SK-N-SH (cell line): Measurements from ENCODE around the gene TPRA1. TPM values are rescaled to one million over a fixed set of nuclear protein-coding genes. Genes with fewer than 3 reads are reported as not detected.

Experiments
- CTCF ChIA-PET: fragments of 300-600, 350-600 bp; formaldehyde crosslinking; extraction: SDS; loops from one replicate; lab custom pipeline; 2021; lab: Yijun Ruan, JAX
- POLR2A ChIA-PET: fragments of 350-600 bp; sonication (Branson Sonifier 250); formaldehyde crosslinking; extraction: SDS; loops from one replicate; lab custom pipeline; 2020; ENCODE audit warnings: antibody characterized with exemption, inconsistent platforms; lab: Yijun Ruan, JAX
- DNase-seq: peaks from one replicate; pipeline ENCODE4 v3.0.0; 2012
- H2AFZ ChIP-seq: fragments of 200-600 bp; sonication (generic); 2 replicates; pipeline ENCODE4 v1.8.1; 2016; ENCODE audit warnings: antibody characterized with exemption, mild to moderate bottlenecking, low read depth
- H3F3A ChIP-seq: fragments of 200-600 bp; sonication (generic); replicated peaks from 2 replicates; pipeline ENCODE3; 2016; ENCODE audit warnings: antibody characterized with exemption, mild to moderate bottlenecking; ENCODE audit not compliant: insufficient read depth
- H3K27ac ChIP-seq, 2 experiments: fragments of 200-500 bp in 1 of 2; fragments of 200-600 bp in 1 of 2; sonication (Bioruptor generic) in 1 of 2; sonication (generic), shearing (Covaris generic) in 1 of 2; 2 replicates each; pipeline versions ENCODE4 v1.5.1 to v1.6.1; 2014 to 2016; ENCODE audit warnings: low read depth in 2 of 2, inconsistent platforms in 1 of 2, low read length in 1 of 2, mild to moderate bottlenecking in 1 of 2, mixed read lengths in 1 of 2
- H3K27me3 ChIP-seq: fragments of 200-600 bp; sonication (generic), shearing (Covaris generic); 2 replicates; pipeline ENCODE4 v1.6.1; 2016; ENCODE audit warnings: mixed run types; ENCODE audit not compliant: insufficient read depth
- H3K36me3 ChIP-seq, 2 experiments: fragments of 200-500 bp in 1 of 2; fragments of 200-600 bp in 1 of 2; sonication (Bioruptor generic) in 1 of 2; sonication (generic) in 1 of 2; replicated peaks in 1 of 2; 2 replicates each; pipeline versions ENCODE3 to v1.5.1; 2014 to 2016; ENCODE audit warnings: low read length in 1 of 2, mild to moderate bottlenecking in 1 of 2; ENCODE audit not compliant: insufficient read depth in 2 of 2, control insufficient read depth in 1 of 2
- H3K4me1 ChIP-seq, 2 experiments: fragments of 200-500 bp in 1 of 2; fragments of 200-600 bp in 1 of 2; sonication (Bioruptor generic) in 1 of 2; sonication (generic), shearing (Covaris generic) in 1 of 2; 2 replicates each; pipeline versions ENCODE4 v1.5.1 to v1.6.1; 2014 to 2016; ENCODE audit warnings: low read depth in 1 of 2, low read length in 1 of 2, mixed run types in 1 of 2; ENCODE audit not compliant: insufficient read depth in 2 of 2, control insufficient read depth in 1 of 2
- H3K4me2 ChIP-seq: fragments of 200-600 bp; sonication (generic), shearing (Covaris generic); 2 replicates; pipeline ENCODE4 v1.6.1; 2017; ENCODE audit warnings: mixed run types
- H3K4me3 ChIP-seq, 2 experiments: fragments of 200-500 bp in 1 of 2; fragments of 200-600 bp in 1 of 2; sonication (Bioruptor generic) in 1 of 2; sonication (generic), shearing (Covaris generic) in 1 of 2; 2 replicates each; pipeline versions ENCODE4 v1.5.1 to v1.8.1; 2014 to 2016; ENCODE audit warnings: low read depth in 2 of 2, inconsistent platforms in 1 of 2, low read length in 1 of 2, mild to moderate bottlenecking in 1 of 2, mixed read lengths in 1 of 2, moderate library complexity in 1 of 2
- H3K79me2 ChIP-seq: fragments of 200-600 bp; sonication (generic); 2 replicates; pipeline ENCODE4 v1.8.1; 2017; ENCODE audit warnings: mild to moderate bottlenecking; ENCODE audit not compliant: insufficient read depth
- H3K9ac ChIP-seq: fragments of 200-600 bp; sonication (generic); 2 replicates; pipeline ENCODE4 v1.6.1; 2017; ENCODE audit warnings: mixed run types
- H3K9me2 ChIP-seq: fragments of 200-600 bp; sonication (generic); 2 replicates; pipeline ENCODE4 v1.6.1; 2017; ENCODE audit warnings: mixed run types
- H3K9me3 ChIP-seq: fragments of 200-600 bp; sonication (generic); 2 replicates; pipeline ENCODE4 v1.6.1; 2017; ENCODE audit warnings: mixed run types, mild to moderate bottlenecking, moderate library complexity
- H4K20me1 ChIP-seq: fragments of 200-600 bp; sonication (generic); 2 replicates; pipeline ENCODE4 v1.6.1; 2017; ENCODE audit warnings: mild to moderate bottlenecking, mixed run types; ENCODE audit not compliant: insufficient read depth
- CTCF ChIP-seq: fragments of 200-600 bp; sonication (generic); IDR thresholded peaks from 2 replicates; pipeline ENCODE4 v1.6.1; 2017; ENCODE audit warnings: antibody characterized with exemption, mild to moderate bottlenecking, moderate library complexity
- ELF1 ChIP-seq: IDR thresholded peaks from 2 replicates; pipeline ENCODE4 v1.4.0; 2012
- EP300 ChIP-seq, 2 experiments: IDR thresholded peaks; 2 replicates each; pipeline versions ENCODE4 v1.4.0 to v1.6.1; 2012; ENCODE audit warnings: borderline replicate concordance in 1 of 2, low read depth in 1 of 2, low read length in 1 of 2
- EZH2phosphoT487 ChIP-seq: fragments of 200-600 bp; sonication (generic); IDR thresholded peaks from 2 replicates; pipeline ENCODE4 v1.6.1; 2017; ENCODE audit warnings: low read depth, mixed run types, mild to moderate bottlenecking, antibody characterized with exemption, moderate library complexity, borderline replicate concordance
- FOSL2 ChIP-seq: IDR thresholded peaks from 2 replicates; pipeline ENCODE4 v1.4.0; 2012; ENCODE audit warnings: low read depth, mild to moderate bottlenecking, moderate library complexity, borderline replicate concordance
- FOXJ3 ChIP-seq: sonication (generic); formaldehyde crosslinking; IDR thresholded peaks from 2 replicates; pipeline ENCODE4 v1.5.1; 2020; ENCODE audit warnings: mild to moderate bottlenecking, missing genetic modification reagents
- FOXM1 ChIP-seq: IDR thresholded peaks from 2 replicates; pipeline ENCODE4 v1.4.0; 2012; ENCODE audit warnings: low read depth, mild to moderate bottlenecking
- JUND ChIP-seq: IDR thresholded peaks from 2 replicates; pipeline ENCODE4 v1.4.0; 2012
- MAX ChIP-seq: IDR thresholded peaks from 2 replicates; pipeline ENCODE4 v1.4.0; 2012; ENCODE audit warnings: low read depth
- MXI1 ChIP-seq: IDR thresholded peaks from 2 replicates; pipeline ENCODE4 v1.6.1; 2012; ENCODE audit warnings: mild to moderate bottlenecking, low read depth, low read length, improper control_type of control experiment
- PBX3 ChIP-seq: IDR thresholded peaks from 2 replicates; pipeline ENCODE4; 2012
- POLR2AphosphoS5 ChIP-seq: IDR thresholded peaks from 2 replicates; pipeline ENCODE4 v1.6.1; 2012; ENCODE audit warnings: low read depth, low read length
- RCOR1 ChIP-seq: fragments of 150-350 bp; IDR thresholded peaks from 2 replicates; pipeline ENCODE4 v1.6.1; 2017; ENCODE audit warnings: antibody characterized with exemption, low read length
- REST ChIP-seq: IDR thresholded peaks from 2 replicates; pipeline ENCODE4 v1.6.1; 2012; ENCODE audit warnings: mild to moderate bottlenecking, low read depth, low read length, moderate library complexity
- RXRA ChIP-seq: IDR thresholded peaks from 2 replicates; pipeline ENCODE4 v1.4.0; 2012; ENCODE audit warnings: low read depth, mild to moderate bottlenecking, borderline replicate concordance
- SMC3 ChIP-seq: IDR thresholded peaks from 2 replicates; pipeline ENCODE4 v1.6.1; 2012; ENCODE audit warnings: low read depth, low read length, improper control_type of control experiment
- TEAD4 ChIP-seq: IDR thresholded peaks from 2 replicates; pipeline ENCODE4 v1.4.0; 2012; ENCODE audit warnings: mild to moderate bottlenecking, borderline replicate concordance; ENCODE audit not compliant: insufficient read depth
- USF1 ChIP-seq: IDR thresholded peaks from 2 replicates; pipeline ENCODE4 v1.4.0; 2012; ENCODE audit warnings: low read depth, borderline replicate concordance
- ZBTB33 ChIP-seq: IDR thresholded peaks from 2 replicates; pipeline ENCODE4 v1.4.0; 2012; ENCODE audit warnings: low read depth, borderline replicate concordance
- WGBS: methylation state at CpG from one replicate; pipeline ENCODE4 v1.1.6; 2017; ENCODE audit warnings: low lambda C conversion rate; 5-methylcytosine and 5-hydroxymethylcytosine counted together
- polyA plus RNA-seq, 3 experiments: library from polyadenylated mRNA; depleted of rRNA; stranded (reverse); fragments of >200 nt; gene quantifications; 2 replicates each; pipeline ENCODE4 v1.2.3, GENCODE V29; 2012

The TPRA1 gene
- polyA plus RNA-seq, 1 of the 3 experiments (the other 2 are of a cell fraction), result 26.3 TPM

- Histone ChIP-seq H3K27me3 (no peaks in the 10 kb centered on the region), H3K4me1 (no peaks in the 10 kb centered on the region; a peak in 1 of 4 replicates), H3K79me2 (no peaks in the 10 kb centered on the region), H3K9me3 (no peaks in the 10 kb centered on the region), H3K4me3 (no peak overlapping the region), H2AFZ (no peak overlapping the region), H3F3A (no peaks in the 10 kb centered on the region), H4K20me1 (no peaks in the 10 kb centered on the region), H3K4me2 (no peak overlapping the region), H3K36me3 (peaks cover under 1 to 16% of the 10 kb centered on the region in 2 experiments), H3K9me2 (no peaks in the 10 kb centered on the region), H3K27ac (no peak overlapping the region), H3K9ac (no peak overlapping the region)
- POLR2A ChIA-PET, result no interaction called here
- TF ChIP-seq ELF1 (no peak), POLR2AphosphoS5 (no peak), EP300 (IDR thresholded peaks at IDR 0.05; ENCODE audit: borderline replicate concordance in 1 of 2, low read depth in 1 of 2, low read length in 1 of 2) (no peak), FOXJ3 (CRISPR knock-in tag) (no peak), EZH2phosphoT487 (no peak), MXI1 (no peak), CTCF (no peak), RCOR1 (no peak), RXRA (no peak), FOXM1 (no peak), USF1 (no peak), ZBTB33 (no peak), JUND (no peak), FOSL2 (no peak), MAX (no peak), REST (no peak), SMC3 (no peak), TEAD4 (no peak), PBX3 (no peak)
- CTCF ChIA-PET, result interaction anchor here (3.2 kb wide), 1 partner anchor 8 kb away, joined by 30 read pairs; no protein-coding TSS in a partner anchor
- 96% methylated on average over 7 of the region's 9 CpGs for WGBS
- no peak for DNase-seq
These were observed 23.7 kb downstream of the TPRA1 start for GRCh38 chr3:127566833-127567232.
